NB4 (cell line): Measurements from ENCODE around the gene VGLL4.

Source experiments
- MAX ChIP-seq: IDR thresholded peaks from 2 replicates; pipeline ENCODE4 v1.6.1; 2011; ENCODE audit warnings: low read depth, low read length
- MYC ChIP-seq: IDR thresholded peaks from 2 replicates; pipeline ENCODE4 v1.6.1; 2011; ENCODE audit warnings: low read depth, low read length
- POLR2A ChIP-seq: IDR thresholded peaks from 2 replicates; pipeline ENCODE4 v1.6.1; 2011; ENCODE audit warnings: mild to moderate bottlenecking; ENCODE audit not compliant: insufficient read length; ENCODE audit errors: extremely low read depth
- TF ChIP-seq, protein P1 (sequence below): IDR thresholded peaks from one replicate; pipeline ENCODE4 v1.5.1; 2012; ENCODE audit warnings: low read depth, low read length

GRCh38 chr3:11555211-11555782, 88.4 kb downstream of the VGLL4 start:
- TF ChIP-seq, protein P1, sequence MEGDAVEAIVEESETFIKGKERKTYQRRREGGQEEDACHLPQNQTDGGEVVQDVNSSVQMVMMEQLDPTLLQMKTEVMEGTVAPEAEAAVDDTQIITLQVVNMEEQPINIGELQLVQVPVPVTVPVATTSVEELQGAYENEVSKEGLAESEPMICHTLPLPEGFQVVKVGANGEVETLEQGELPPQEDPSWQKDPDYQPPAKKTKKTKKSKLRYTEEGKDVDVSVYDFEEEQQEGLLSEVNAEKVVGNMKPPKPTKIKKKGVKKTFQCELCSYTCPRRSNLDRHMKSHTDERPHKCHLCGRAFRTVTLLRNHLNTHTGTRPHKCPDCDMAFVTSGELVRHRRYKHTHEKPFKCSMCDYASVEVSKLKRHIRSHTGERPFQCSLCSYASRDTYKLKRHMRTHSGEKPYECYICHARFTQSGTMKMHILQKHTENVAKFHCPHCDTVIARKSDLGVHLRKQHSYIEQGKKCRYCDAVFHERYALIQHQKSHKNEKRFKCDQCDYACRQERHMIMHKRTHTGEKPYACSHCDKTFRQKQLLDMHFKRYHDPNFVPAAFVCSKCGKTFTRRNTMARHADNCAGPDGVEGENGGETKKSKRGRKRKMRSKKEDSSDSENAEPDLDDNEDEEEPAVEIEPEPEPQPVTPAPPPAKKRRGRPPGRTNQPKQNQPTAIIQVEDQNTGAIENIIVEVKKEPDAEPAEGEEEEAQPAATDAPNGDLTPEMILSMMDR = no peak
- no peak for TF ChIP-seq MAX
- TF ChIP-seq MYC = no peak
- TF ChIP-seq POLR2A = no peak
